Measurements from ENCODE around the gene RGS12.

The RGS12 gene

DNA sequence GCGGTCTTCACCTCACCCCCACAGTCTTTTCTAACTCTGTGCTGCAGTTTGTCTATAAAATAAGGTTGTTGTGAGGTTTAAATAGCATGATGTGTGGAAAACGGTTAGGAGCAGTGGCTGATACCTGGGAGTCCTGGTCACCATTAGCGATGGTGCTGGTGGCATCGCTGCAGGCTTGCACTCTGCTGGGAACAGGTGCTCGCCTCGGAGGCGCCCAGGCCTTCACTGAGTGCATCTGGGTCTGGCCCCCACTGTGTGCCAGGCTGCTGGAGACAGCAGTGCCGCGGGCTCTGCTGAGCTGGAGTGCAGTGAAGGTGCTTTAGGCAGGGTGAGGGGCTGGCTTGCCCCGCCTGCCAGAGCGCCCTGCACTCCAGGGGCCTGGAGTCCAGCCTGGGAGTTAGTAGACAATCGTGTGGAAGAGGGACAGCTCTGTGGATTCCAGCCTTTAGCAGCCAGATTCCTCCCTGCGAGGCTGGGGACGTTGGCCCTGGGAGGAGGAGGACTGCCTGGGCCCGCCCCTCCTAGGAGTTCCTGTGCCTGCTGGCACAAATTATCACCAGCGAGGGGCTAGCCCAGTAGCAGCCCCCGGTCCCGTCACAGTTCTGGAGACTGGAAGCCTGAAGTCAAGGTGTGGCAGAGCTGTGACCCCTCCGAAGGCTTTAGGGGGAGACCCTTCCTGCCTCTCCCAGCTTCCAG lies 7.3 kb downstream of the RGS12 start:
- TF ChIP-seq, protein P1, sequence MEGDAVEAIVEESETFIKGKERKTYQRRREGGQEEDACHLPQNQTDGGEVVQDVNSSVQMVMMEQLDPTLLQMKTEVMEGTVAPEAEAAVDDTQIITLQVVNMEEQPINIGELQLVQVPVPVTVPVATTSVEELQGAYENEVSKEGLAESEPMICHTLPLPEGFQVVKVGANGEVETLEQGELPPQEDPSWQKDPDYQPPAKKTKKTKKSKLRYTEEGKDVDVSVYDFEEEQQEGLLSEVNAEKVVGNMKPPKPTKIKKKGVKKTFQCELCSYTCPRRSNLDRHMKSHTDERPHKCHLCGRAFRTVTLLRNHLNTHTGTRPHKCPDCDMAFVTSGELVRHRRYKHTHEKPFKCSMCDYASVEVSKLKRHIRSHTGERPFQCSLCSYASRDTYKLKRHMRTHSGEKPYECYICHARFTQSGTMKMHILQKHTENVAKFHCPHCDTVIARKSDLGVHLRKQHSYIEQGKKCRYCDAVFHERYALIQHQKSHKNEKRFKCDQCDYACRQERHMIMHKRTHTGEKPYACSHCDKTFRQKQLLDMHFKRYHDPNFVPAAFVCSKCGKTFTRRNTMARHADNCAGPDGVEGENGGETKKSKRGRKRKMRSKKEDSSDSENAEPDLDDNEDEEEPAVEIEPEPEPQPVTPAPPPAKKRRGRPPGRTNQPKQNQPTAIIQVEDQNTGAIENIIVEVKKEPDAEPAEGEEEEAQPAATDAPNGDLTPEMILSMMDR (IDR thresholded peaks at IDR 0.05): no peak

DNA sequence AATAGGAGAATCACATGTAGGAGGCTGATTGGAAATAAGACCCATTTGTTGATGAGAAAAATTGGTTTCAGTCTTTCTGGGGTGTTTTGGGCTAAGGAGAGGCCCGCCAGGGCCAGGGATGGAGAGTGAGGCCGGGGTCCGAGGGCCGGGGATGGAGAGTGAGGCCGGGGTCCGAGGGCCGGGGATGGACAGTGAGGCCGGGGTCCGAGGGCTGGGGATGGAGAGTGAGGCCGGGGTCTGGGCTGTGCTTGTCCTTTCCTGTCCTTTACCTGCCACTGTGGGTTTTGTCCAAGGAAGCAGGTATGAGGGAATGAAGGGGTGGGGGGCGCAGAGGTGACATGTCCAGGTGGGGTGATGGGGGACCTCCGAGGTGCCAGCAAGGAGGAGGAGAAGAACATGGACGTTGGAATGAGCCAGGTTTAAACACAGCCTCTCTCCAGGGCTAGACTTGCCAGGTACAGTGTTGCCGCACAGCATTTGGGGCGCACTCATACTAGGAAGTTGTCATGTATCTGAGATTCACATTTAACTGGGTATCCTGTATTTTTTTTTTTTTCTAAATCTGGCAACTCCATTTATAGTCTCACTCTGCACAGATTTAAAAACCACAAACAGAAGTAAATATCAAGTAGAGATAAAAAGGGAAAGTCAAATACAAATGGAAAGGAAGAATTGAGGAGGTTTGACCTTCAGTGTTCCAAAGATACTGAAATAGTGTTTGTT lies 8.8 kb downstream of the RGS12 start:
- TF ChIP-seq, protein P1 (IDR thresholded peaks at IDR 0.05): no peak

DNA sequence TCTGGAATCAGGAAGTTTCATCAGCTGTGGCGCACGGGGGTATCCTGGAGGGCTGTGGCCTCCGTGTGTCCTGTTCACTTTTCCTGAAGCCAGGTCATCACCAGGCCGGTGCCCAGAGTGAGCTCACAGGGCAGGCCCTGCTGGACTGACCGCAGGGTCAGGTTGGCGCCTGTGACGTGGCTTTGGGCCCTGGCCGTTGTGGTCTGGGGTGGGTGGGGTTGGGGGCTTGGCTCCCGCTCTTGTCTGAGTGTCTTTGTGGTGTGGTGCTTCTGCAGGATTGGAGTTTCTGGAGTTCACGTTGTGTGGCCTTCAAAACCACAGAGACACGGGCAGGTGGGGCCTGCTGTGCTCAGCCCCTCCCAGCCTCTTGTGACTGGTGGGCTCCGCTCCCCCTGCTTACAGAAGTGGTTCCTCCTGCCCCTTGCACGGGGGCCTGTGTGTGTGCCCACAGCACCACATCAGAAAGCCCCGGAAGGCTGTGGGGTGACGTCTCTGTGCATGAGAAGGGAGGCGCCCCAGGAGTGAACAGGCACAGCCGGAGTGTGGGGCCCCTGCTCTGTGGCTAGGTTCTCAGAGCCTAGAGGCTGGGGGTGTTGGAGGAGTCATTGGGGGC lies 9.5 kb downstream of the RGS12 start:
- TF ChIP-seq, protein P1 (IDR thresholded peaks at IDR 0.05): no peak

DNA sequence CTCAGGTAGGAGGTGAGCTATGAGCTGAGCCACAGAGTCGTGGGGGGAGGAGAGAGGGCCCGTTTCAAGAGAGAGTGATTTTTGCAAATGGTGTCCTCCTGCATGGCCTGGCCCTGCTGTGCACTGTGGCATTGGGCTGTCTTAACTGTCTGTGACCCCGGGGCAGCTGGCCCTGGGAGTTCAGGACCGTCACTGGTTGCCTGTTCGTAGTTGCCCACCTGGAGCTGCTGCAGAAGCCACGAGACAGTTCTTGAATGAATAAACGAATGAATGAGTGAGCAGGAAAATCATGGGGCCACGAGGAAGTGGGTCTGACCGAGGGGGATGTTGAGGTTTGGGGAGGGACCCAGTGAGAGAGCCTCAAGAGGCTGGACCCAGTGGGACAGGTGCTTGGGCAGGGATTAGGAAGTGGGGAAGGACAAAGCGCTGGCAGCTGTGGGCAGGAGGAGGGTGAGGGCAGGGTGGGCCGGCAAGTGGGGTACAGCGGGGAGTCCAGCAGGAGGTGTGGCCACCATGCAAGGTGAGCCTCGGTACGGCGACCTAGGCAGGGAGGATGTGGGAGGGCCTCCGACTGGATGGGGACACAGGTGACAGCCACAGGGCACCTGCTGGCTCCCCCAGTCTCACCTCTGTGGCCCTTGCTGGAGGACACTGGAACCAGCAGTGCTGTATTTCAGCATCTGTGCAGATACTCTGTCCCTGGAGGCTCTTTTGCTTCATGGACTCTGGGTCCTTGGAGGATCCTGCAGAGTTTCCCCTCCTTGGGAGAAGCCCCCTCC lies 10.2 kb downstream of the RGS12 start:
- TF ChIP-seq, protein P1 (IDR thresholded peaks at IDR 0.05): no peak

DNA sequence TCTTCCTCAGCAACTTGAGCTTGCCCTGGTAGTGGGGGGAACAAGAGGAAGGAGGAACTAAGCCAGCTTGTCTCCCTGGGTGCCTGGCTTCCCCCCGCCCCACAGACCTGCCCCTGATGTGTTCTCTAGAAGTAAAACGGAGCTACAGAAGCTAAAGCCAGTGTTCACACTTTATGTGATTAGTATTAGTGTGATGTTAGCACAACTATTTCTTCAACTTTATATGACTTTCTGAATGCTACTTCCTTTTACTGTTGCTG lies 10.7 kb downstream of the RGS12 start:
- TF ChIP-seq, protein P1 (IDR thresholded peaks at IDR 0.05): no peak

DNA sequence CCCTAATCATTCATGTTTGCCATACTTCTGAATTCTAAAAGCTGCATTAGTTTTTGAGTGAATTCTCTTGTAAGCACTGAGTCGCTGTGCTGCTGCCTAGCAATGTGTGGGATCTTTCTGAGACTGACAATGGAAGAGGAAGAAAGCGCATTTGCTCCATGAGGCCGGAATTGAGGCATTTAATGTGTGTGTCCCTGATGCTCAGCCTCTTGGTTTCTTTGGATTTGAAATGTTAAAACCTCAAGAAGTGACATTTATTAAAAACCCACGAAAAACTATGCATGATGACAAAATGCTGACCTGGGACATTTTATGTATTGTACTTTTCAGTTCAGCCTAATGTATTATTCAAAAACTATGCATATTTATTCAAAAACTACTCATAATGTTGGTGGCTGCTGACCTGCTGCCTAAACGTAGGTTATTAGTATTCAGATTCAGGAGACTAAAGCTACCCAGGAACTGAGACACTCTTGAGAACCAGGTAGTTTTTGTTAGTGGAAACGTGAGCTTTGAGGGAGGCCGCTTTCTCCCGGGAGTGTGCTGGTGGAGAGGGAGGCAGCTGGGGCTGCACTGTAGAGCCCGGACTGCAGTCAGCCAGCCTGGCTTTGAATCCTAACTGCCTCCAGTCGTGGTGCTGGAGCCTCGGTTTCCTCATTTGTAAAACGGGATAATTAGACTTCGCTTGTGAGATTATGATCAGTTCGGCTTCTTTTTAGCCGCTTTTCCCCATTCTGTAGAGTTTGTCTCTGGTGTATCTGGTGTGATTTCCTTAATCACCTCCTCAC lies 11.3 kb downstream of the RGS12 start:
- TF ChIP-seq, protein P1 (IDR thresholded peaks at IDR 0.05): no peak

Data from LNCAP (cell line).